ENCODE measurements around the gene CD58.

The CD58 gene

GRCh38 chr1:116540088-116540487 lies 30.7 kb downstream of the CD58 start:
- H3K4me3 ChIP-seq (ENCODE audit: low read length), result no peak overlapping the region
- no peak for DNase-seq (ENCODE audit: low read depth)
- no peak for TF ChIP-seq CTCF (conservative IDR thresholded peaks at IDR 0.05; ENCODE audit: low read depth, low read length)

- H3K4me3 ChIP-seq (ENCODE audit: low read length), result no peak overlapping the region
- no peak for DNase-seq (ENCODE audit: low read depth)
- no peak for TF ChIP-seq CTCF (conservative IDR thresholded peaks at IDR 0.05; ENCODE audit: low read depth, low read length)
Measured at GRCh38 chr1:116538544-116538943, 32.3 kb downstream of the CD58 start.

- H3K4me3 ChIP-seq (ENCODE audit: low read length), result no peak overlapping the region
- no peak for DNase-seq (ENCODE audit: low read depth)
- TF ChIP-seq CTCF (conservative IDR thresholded peaks at IDR 0.05; ENCODE audit: low read depth, low read length), result no peak
Measured at GRCh38 chr1:116537898-116538297, 32.9 kb downstream of the CD58 start.

GRCh38 chr1:116537040-116537831 lies 33.6 kb downstream of the CD58 start:
- DNase-seq (ENCODE audit: low read depth), result no peak
- no peak overlapping the region for H3K4me3 ChIP-seq (ENCODE audit: low read length)
- no peak for TF ChIP-seq CTCF (conservative IDR thresholded peaks at IDR 0.05; ENCODE audit: low read depth, low read length)

GRCh38 chr1:116534014-116534739 lies 36.6 kb downstream of the CD58 start:
- no peak overlapping the region for H3K4me3 ChIP-seq (ENCODE audit: low read length)
- DNase-seq (ENCODE audit: low read depth), result no peak
- no peak for TF ChIP-seq CTCF (conservative IDR thresholded peaks at IDR 0.05; ENCODE audit: low read depth, low read length)

DNA sequence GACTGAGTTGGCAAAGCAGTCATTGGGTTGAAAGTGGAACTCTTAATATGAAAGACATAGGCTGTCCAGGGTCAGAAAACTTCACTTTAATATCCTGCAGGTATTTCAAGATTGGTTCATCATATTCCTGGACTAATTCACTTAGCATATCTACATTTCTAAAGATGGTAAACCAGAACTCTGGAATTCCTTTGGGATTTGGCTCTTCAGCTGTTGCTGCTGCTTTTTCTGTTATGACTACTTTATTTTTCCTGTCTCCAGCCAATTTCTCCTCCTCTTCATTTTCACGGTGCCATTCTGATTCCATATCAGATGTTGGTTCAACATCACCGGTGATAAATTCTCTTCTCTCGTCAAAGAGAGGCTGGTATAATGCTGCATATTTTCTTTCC lies 37.4 kb downstream of the CD58 start:
- TF ChIP-seq CTCF (conservative IDR thresholded peaks at IDR 0.05; ENCODE audit: low read depth, low read length), result no peak
- DNase-seq (ENCODE audit: low read depth), result no peak

More for the DNA sequence above, 37.4 kb downstream of the CD58 start:
- no peak overlapping the region for H3K4me3 ChIP-seq (ENCODE audit: low read length)

Data from retinal pigment epithelial cell (primary cell).